ENCODE measurements around the gene SH3GL2.

Gene SH3GL2

DNA sequence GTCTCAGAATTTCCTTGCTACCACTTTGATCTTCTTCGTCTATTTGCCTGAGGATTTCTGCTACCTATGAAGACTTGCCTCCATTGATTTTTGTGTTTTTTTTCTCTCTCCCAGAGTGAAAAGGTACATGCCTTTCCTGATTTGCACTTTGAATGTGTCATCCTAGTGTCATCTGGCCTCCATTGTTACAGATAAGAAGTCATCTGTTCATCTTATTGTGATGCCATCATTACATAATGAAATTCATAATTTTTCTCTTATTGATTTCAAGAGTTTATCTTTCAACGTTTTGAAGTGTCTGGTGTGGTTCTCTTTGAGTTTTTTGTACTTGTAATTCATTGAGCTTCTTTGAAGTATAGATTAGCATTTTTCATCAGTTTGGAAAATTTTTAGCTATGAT is 144.8 kb downstream of the SH3GL2 start:
- TF ChIP-seq, protein P1, sequence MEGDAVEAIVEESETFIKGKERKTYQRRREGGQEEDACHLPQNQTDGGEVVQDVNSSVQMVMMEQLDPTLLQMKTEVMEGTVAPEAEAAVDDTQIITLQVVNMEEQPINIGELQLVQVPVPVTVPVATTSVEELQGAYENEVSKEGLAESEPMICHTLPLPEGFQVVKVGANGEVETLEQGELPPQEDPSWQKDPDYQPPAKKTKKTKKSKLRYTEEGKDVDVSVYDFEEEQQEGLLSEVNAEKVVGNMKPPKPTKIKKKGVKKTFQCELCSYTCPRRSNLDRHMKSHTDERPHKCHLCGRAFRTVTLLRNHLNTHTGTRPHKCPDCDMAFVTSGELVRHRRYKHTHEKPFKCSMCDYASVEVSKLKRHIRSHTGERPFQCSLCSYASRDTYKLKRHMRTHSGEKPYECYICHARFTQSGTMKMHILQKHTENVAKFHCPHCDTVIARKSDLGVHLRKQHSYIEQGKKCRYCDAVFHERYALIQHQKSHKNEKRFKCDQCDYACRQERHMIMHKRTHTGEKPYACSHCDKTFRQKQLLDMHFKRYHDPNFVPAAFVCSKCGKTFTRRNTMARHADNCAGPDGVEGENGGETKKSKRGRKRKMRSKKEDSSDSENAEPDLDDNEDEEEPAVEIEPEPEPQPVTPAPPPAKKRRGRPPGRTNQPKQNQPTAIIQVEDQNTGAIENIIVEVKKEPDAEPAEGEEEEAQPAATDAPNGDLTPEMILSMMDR (conservative IDR thresholded peaks at IDR 0.05) = no peak
- TF ChIP-seq ZFX (IDR thresholded peaks at IDR 0.05) = no peak
- no peak overlapping the region for H3K27ac ChIP-seq

DNA sequence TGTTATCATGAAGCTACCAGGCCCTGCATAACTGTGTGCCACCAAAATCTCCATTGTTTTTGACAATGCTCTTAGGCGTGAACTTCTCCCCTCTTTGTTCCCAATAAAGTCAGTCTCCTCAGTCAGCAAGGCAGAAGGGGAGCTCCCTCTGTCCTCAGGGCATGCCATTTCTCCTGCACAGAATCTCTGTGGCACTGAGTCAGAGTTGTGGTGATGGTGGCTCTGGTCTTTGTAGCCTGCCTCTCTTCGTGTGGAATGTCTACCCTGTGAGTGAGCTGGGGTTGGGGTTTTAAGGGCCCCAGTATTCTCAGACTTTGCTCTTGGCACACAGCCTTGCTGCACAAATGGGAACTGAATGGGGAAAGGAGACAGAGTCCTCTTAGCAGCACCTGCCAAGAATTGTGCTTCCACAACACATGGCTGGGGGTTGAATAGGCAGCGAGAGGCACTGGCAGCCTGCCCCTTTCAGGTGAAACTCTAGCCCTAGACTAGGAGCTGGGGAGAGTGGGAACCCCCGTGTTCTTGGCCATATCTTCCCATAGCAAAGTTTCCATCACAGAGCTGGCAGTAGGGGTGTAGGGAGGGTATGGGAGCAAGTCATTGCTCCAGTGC is 146.6 kb downstream of the SH3GL2 start:
- no peak for TF ChIP-seq ZFX (IDR thresholded peaks at IDR 0.05)
- TF ChIP-seq, protein P1 (conservative IDR thresholded peaks at IDR 0.05) = no peak
- H3K27ac ChIP-seq = no peak overlapping the region

GRCh38 chr9:17726298-17726697 is 147.4 kb downstream of the SH3GL2 start:
- no peak overlapping the region for H3K27ac ChIP-seq
- TF ChIP-seq, protein P1 (conservative IDR thresholded peaks at IDR 0.05) = no peak
- no peak for TF ChIP-seq ZFX (IDR thresholded peaks at IDR 0.05)

GRCh38 chr9:17730899-17731298 is 152.0 kb downstream of the SH3GL2 start:
- TF ChIP-seq ZFX (IDR thresholded peaks at IDR 0.05) = no peak
- TF ChIP-seq, protein P1 (conservative IDR thresholded peaks at IDR 0.05) = no peak
- H3K27ac ChIP-seq = no peak overlapping the region

DNA sequence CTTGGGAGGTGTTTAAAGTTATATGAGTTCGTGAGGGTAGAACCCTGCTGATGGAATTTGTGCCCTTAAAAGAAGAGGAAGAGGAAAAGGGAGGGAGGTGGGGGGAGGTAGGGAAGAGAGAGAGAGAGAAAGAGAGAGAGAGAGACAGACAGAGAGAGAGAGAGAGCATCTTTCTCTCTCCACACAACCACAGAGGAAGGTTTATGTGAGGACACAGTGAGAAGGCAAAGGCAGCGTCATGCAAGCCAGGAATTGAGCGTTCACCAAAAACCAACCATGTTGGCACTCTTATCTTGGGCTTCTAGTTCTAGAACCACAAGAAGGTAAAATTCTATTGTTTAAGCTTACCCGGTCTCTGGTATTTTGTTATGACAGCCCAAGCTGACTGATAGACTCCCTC is 152.4 kb downstream of the SH3GL2 start:
- TF ChIP-seq ZFX (IDR thresholded peaks at IDR 0.05) = no peak
- TF ChIP-seq, protein P1 (conservative IDR thresholded peaks at IDR 0.05) = no peak

GRCh38 chr9:17734674-17735073 is 155.8 kb downstream of the SH3GL2 start:
- no peak for TF ChIP-seq ZFX (IDR thresholded peaks at IDR 0.05)
- TF ChIP-seq, protein P1 (conservative IDR thresholded peaks at IDR 0.05) = no peak
- H3K27ac ChIP-seq = no peak overlapping the region

More for the DNA sequence above, 152.4 kb downstream of the SH3GL2 start:
- no peak overlapping the region for H3K27ac ChIP-seq

- TF ChIP-seq ZFX (IDR thresholded peaks at IDR 0.05) = no peak
- TF ChIP-seq, protein P1 (conservative IDR thresholded peaks at IDR 0.05) = no peak
- H3K27ac ChIP-seq = no peak overlapping the region
Observed at GRCh38 chr9:17735859-17736258, 157.0 kb downstream of the SH3GL2 start.

All from C4-2B (cell line).